Panc1 (cell line): ENCODE measurements around the gene FARS2. TPM values are rescaled to one million over a fixed set of nuclear protein-coding genes. Genes with fewer than 3 reads are reported as not detected.
"Not testable (repeated sequence)": the region's sequence is repeated elsewhere in the genome, so short reads cannot be mapped to it uniquely, and the experiment has no call there.

Source experiments
- ATAC-seq: fragments of 200-7000 bp; cut with Tn5 transposase; 2 replicates; pipeline ENCODE4 v1.9.1; 2020; ENCODE audit warnings: mild to moderate bottlenecking, moderate library complexity
- BruUV-seq: library from RNA; stranded (reverse); fragments of 400-500 nt; replicated peaks from 2 replicates; lab custom pipeline; 2021; lab: Mats Ljungman, UMichigan
- CTCF ChIA-PET: fragments of 300-600 bp; sonication (Branson Sonifier 250); formaldehyde crosslinking; loops from one replicate; lab custom pipeline; 2022; ENCODE audit warnings: antibody characterized with exemption; lab: Charles Lee
- POLR2A ChIA-PET: fragments of 300-600 bp; sonication (Branson Sonifier 250); formaldehyde crosslinking; loops from one replicate; lab custom pipeline; 2022; ENCODE audit warnings: antibody characterized with exemption; lab: Charles Lee
- DNase-seq: peaks from one replicate; pipeline ENCODE4 v3.0.0-alpha.2; 2010; ENCODE audit warnings: low read depth, low spot score
- H3K27ac ChIP-seq: 2 replicates; pipeline ENCODE4 v1.5.1; 2011; ENCODE audit warnings: mild to moderate bottlenecking, low read length, inconsistent platforms
- H3K27me3 ChIP-seq: fragments of 200-500 bp; sonication (Bioruptor generic); 2 replicates; pipeline ENCODE4 v1.6.0; 2014; ENCODE audit warnings: low read length, inconsistent platforms; ENCODE audit not compliant: control insufficient read depth, insufficient read depth
- H3K36me3 ChIP-seq: fragments of 200-500 bp; sonication (Bioruptor generic); 2 replicates; pipeline ENCODE4 v1.5.1; 2014; ENCODE audit warnings: inconsistent platforms, mild to moderate bottlenecking, low read length, moderate library complexity; ENCODE audit not compliant: control insufficient read depth, insufficient read depth
- H3K4me1 ChIP-seq: 2 replicates; pipeline ENCODE4 v1.5.1; 2011; ENCODE audit warnings: inconsistent platforms, mild to moderate bottlenecking, low read length, moderate library complexity; ENCODE audit not compliant: control insufficient read depth, insufficient read depth
- H3K4me3 ChIP-seq, 2 experiments: 2 replicates each; pipeline ENCODE4 v1.5.1; 2011 to 2012; ENCODE audit warnings: low read depth in 2 of 2, low read length in 2 of 2, mild to moderate bottlenecking in 2 of 2, inconsistent platforms in 1 of 2, moderate library complexity in 1 of 2
- H3K9me3 ChIP-seq: fragments of 200-500 bp; sonication (Bioruptor generic); 2 replicates; pipeline ENCODE4 v1.5.1; 2014; ENCODE audit warnings: low read depth, mild to moderate bottlenecking, inconsistent platforms, low read length, moderate library complexity; ENCODE audit not compliant: control insufficient read depth, insufficient read depth
- CTCF ChIP-seq: fragments of 450-650 bp; IDR thresholded peaks from 2 replicates; pipeline ENCODE4 v1.5.1; 2017; ENCODE audit warnings: mild to moderate bottlenecking
- POLR2AphosphoS5 ChIP-seq: IDR thresholded peaks from 2 replicates; pipeline ENCODE4 v1.6.1; 2012; ENCODE audit warnings: mild to moderate bottlenecking, low read depth, low read length, moderate library complexity
- SIN3A ChIP-seq: IDR thresholded peaks from 2 replicates; pipeline ENCODE4 v1.6.1; 2012; ENCODE audit warnings: low read depth, mild to moderate bottlenecking, low read length, moderate library complexity, borderline replicate concordance; ENCODE audit not compliant: insufficient read depth
- TCF7L2 ChIP-seq: IDR thresholded peaks from 2 replicates; pipeline ENCODE4 v1.6.1; 2011; ENCODE audit warnings: mild to moderate bottlenecking, low read depth, low read length, inconsistent platforms
- in situ Hi-C: cut with HindIII; loops from 2 replicates; pipeline ENCODE4 v1.10.0; 2016; ENCODE audit warnings: low sequenced_read_pairs, low pct_unique_long_range_greater_than_20kb
- intact Hi-C: fragments of 100-400 bp; cut with micrococcal nuclease; formaldehyde crosslinking; loops from one replicate; pipeline ENCODE4 v1.10.0; 2022; ENCODE audit not compliant: unreplicated experiment
- total RNA-seq: library from RNA; stranded (reverse); gene quantifications from one replicate; pipeline ENCODE4 v1.2.1, GENCODE V29; 2021; ENCODE audit not compliant: unreplicated experiment
- TF ChIP-seq, protein P1 (sequence below), 2 experiments: IDR thresholded peaks; 2 replicates each; pipeline ENCODE4 v1.6.1; 2011 to 2012; ENCODE audit warnings: low read depth in 2 of 2, control low read depth in 1 of 2, low read length in 1 of 2, mild to moderate bottlenecking in 1 of 2, moderate library complexity in 1 of 2; ENCODE audit not compliant: insufficient read depth in 1 of 2

FARS2 gene
- total RNA-seq, 1 experiment from 2014 or later: 12.8 TPM

DNA sequence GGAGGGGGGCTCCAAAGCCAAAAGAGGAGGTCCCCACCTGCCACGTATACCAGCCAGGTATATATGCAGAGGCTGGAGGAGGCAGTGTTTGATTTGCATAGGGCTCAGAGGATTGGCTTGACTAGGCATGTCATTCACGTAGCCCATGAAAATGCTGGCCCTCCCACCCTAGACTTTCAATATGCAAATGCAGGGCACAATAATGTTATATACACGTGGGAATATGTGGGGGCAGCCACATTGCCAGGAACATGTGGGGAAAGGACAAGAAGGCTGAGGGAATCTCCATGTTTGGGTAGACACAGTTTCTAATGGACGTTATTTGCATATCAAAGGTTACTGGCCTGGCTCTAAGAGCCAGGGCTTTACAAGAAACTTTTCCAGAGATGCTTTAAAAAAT lies 301.8 kb downstream of the FARS2 start:
- BruUV-seq: no TSS peak
- ATAC-seq: no peak
- in situ Hi-C loops: no loop called here
- H3K36me3 ChIP-seq: no peaks in the 10 kb centered on the region
- H3K4me1 ChIP-seq: no peaks in the 10 kb centered on the region
- POLR2A ChIA-PET: no interaction called here
- H3K27ac ChIP-seq: no peak overlapping the region
- H3K9me3 ChIP-seq: no peaks in the 10 kb centered on the region
- TF ChIP-seq POLR2AphosphoS5 (no peak), SIN3A (no peak), TCF7L2 (no peak), CTCF (no peak)
- TF ChIP-seq, protein P1, sequence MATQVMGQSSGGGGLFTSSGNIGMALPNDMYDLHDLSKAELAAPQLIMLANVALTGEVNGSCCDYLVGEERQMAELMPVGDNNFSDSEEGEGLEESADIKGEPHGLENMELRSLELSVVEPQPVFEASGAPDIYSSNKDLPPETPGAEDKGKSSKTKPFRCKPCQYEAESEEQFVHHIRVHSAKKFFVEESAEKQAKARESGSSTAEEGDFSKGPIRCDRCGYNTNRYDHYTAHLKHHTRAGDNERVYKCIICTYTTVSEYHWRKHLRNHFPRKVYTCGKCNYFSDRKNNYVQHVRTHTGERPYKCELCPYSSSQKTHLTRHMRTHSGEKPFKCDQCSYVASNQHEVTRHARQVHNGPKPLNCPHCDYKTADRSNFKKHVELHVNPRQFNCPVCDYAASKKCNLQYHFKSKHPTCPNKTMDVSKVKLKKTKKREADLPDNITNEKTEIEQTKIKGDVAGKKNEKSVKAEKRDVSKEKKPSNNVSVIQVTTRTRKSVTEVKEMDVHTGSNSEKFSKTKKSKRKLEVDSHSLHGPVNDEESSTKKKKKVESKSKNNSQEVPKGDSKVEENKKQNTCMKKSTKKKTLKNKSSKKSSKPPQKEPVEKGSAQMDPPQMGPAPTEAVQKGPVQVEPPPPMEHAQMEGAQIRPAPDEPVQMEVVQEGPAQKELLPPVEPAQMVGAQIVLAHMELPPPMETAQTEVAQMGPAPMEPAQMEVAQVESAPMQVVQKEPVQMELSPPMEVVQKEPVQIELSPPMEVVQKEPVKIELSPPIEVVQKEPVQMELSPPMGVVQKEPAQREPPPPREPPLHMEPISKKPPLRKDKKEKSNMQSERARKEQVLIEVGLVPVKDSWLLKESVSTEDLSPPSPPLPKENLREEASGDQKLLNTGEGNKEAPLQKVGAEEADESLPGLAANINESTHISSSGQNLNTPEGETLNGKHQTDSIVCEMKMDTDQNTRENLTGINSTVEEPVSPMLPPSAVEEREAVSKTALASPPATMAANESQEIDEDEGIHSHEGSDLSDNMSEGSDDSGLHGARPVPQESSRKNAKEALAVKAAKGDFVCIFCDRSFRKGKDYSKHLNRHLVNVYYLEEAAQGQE (IDR thresholded peaks at IDR 0.05; ENCODE audit: insufficient read depth in 1 of 2, low read depth in 2 of 2, low read length in 1 of 2): no peak
- intact Hi-C loops: no loop called here
- CTCF ChIA-PET: no interaction called here
- DNase-seq: no peak
- no peak overlapping the region for H3K4me3 ChIP-seq
- no peaks in the 10 kb centered on the region for H3K27me3 ChIP-seq

DNA sequence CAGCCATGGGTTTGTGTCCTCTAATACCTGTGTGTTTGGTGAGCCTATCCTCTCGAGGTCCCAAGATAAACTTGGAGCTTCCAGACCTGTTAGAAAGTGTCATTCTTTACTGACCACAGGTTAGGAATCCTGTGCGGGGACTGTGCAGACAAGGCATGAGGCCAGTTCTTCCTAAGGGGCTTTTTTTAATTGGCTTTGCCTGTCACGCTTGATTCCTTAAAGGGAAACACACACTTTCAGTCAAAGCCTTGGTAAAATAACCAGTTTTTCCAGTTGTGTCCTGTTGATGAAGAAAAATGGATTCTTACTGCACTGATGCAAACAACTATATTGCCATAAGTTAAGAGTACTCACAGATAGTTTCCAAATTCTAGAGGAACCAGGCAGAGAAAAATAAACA lies 303.4 kb downstream of the FARS2 start:
- ATAC-seq, CTCF ChIA-PET, H3K4me1 ChIP-seq, H3K36me3 ChIP-seq, H3K27ac ChIP-seq, intact Hi-C loops, POLR2A ChIA-PET, DNase-seq, BruUV-seq, in situ Hi-C loops, H3K9me3 ChIP-seq, H3K4me3 ChIP-seq, H3K27me3 ChIP-seq: not testable (repeated sequence)

GRCh38 chr6:5565971-5566370 lies 304.7 kb downstream of the FARS2 start:
- Histone ChIP-seq H3K27ac (no peak overlapping the region), H3K9me3 (no peaks in the 10 kb centered on the region), H3K36me3 (no peaks in the 10 kb centered on the region), H3K4me3 (no peak overlapping the region), H3K4me1 (no peaks in the 10 kb centered on the region), H3K27me3 (no peaks in the 10 kb centered on the region)
- in situ Hi-C loops (no loop called here), intact Hi-C loops (no loop called here)
- DNase-seq (no peak), ATAC-seq (no peak)
- CTCF ChIA-PET: no interaction called here
- no TSS peak for BruUV-seq
- TF ChIP-seq POLR2AphosphoS5: no peak
- no peak for TF ChIP-seq TCF7L2
- TF ChIP-seq CTCF: no peak
- no peak for TF ChIP-seq SIN3A
- TF ChIP-seq, protein P1 (IDR thresholded peaks at IDR 0.05; ENCODE audit: insufficient read depth in 1 of 2, low read depth in 2 of 2, low read length in 1 of 2): no peak
- POLR2A ChIA-PET: no interaction called here
